Activated CD4-positive, alpha-beta T cell treated with anti-CD3 and anti-CD28 coated beads for 24 hours (primary cell): ENCODE measurements around the gene RABL6.
A peak's percentile ranks its signal among the peaks of the same experiment; 100 is the strongest.
"Not testable (repeated sequence)": the region's sequence is repeated elsewhere in the genome, so short reads cannot be mapped to it uniquely, and the experiment has no call there.

Experiments
- DNase-seq, 2 donors: peaks; one replicate each; pipeline ENCODE4 v3.0.0-alpha.2; 2020; ENCODE audit warnings: low read depth in 2 of 2

Gene RABL6

GRCh38 chr9:136774416-136775045 is 33.2 kb upstream of the RABL6 start:
- no peak for DNase-seq

GRCh38 chr9:136775191-136775590 is 32.6 kb upstream of the RABL6 start:
- DNase-seq: no peak

- no peak for DNase-seq
Observed at GRCh38 chr9:136776947-136777346, 30.8 kb upstream of the RABL6 start.

- DNase-seq: no peak
Observed at GRCh38 chr9:136777359-136777758, 30.4 kb upstream of the RABL6 start.

- DNase-seq: no peak
Observed at GRCh38 chr9:136779808-136780207, 27.9 kb upstream of the RABL6 start.

- no peak for DNase-seq
Observed at GRCh38 chr9:136782452-136782851, 25.3 kb upstream of the RABL6 start.

GRCh38 chr9:136784249-136784996 is 23.3 kb upstream of the RABL6 start:
- no peak for DNase-seq

GRCh38 chr9:136784997-136785361 is 22.8 kb upstream of the RABL6 start:
- DNase-seq: no peak

- not testable (repeated sequence) for DNase-seq
Observed at GRCh38 chr9:136785565-136786355, 22.0 kb upstream of the RABL6 start.

GRCh38 chr9:136786451-136786850 is 21.3 kb upstream of the RABL6 start:
- no peak for DNase-seq

- DNase-seq: not testable (repeated sequence)
Observed at GRCh38 chr9:136786983-136787382, 20.8 kb upstream of the RABL6 start.

GRCh38 chr9:136787690-136788400 is 19.9 kb upstream of the RABL6 start:
- DNase-seq: peak; percentile 50 to 64

GRCh38 chr9:136788644-136789522 is 18.9 kb upstream of the RABL6 start:
- not testable (repeated sequence) for DNase-seq

GRCh38 chr9:136789523-136789937 is 18.2 kb upstream of the RABL6 start:
- DNase-seq: no peak

- DNase-seq: peak; percentile 100
Observed at GRCh38 chr9:136790640-136791515, 16.9 kb upstream of the RABL6 start, which contains the start of gene TMEM141. Gene TMEM141 (plus strand): TSS chr9:136791344. CDS start chr9:136791371, 27 bp downstream.

GRCh38 chr9:136791516-136792276 is 16.1 kb upstream of the RABL6 start:
- DNase-seq: peak; percentile 38 to 56

GRCh38 chr9:136792321-136793085 is 15.2 kb upstream of the RABL6 start:
- no peak for DNase-seq
